Endothelial cell (in vitro differentiated cells): ENCODE results near the gene USP16. TPM values are rescaled to one million over a fixed set of nuclear protein-coding genes. Genes with fewer than 3 reads are reported as not detected.
"Not testable (repeated sequence)": the region's sequence is repeated elsewhere in the genome, so short reads cannot be mapped to it uniquely, and the experiment has no call there.

ENCODE experiments used
- DNase-seq: peaks from one replicate; pipeline ENCODE4 v3.0.0; 2021; ENCODE audit warnings: low spot score
- H3K27ac Mint-ChIP-seq: one replicate; pipeline ENCODE4 v1.8.0; 2021; ENCODE audit warnings: mixed read lengths, inconsistent platforms; ENCODE audit not compliant: unreplicated experiment
- H3K27me3 Mint-ChIP-seq: one replicate; pipeline ENCODE4 v1.8.0; 2021; ENCODE audit warnings: mild to moderate bottlenecking, moderate library complexity, mixed read lengths, inconsistent platforms; ENCODE audit not compliant: unreplicated experiment
- H3K36me3 Mint-ChIP-seq: one replicate; pipeline ENCODE4 v1.8.0; 2021; ENCODE audit warnings: mild to moderate bottlenecking, low read depth, mixed read lengths, inconsistent platforms; ENCODE audit not compliant: unreplicated experiment
- H3K4me1 Mint-ChIP-seq: one replicate; pipeline ENCODE4 v1.8.0; 2021; ENCODE audit warnings: mild to moderate bottlenecking, mixed read lengths, inconsistent platforms; ENCODE audit not compliant: unreplicated experiment
- H3K4me3 Mint-ChIP-seq: one replicate; pipeline ENCODE4 v1.8.0; 2021; ENCODE audit warnings: mild to moderate bottlenecking, mixed read lengths, inconsistent platforms; ENCODE audit not compliant: unreplicated experiment
- H3K9me3 Mint-ChIP-seq: one replicate; pipeline ENCODE4 v1.8.0; 2021; ENCODE audit warnings: mixed read lengths, inconsistent platforms; ENCODE audit not compliant: unreplicated experiment
- total RNA-seq: library from RNA; stranded (reverse); fragmentation: NEBNext Ultra II Directional; extraction: Animal tissue kit (Norgen Biotek cat#: 25700); gene quantifications from one replicate; pipeline ENCODE4 v1.2.1, GENCODE V29; 2021; ENCODE audit not compliant: unreplicated experiment
- TF ChIP-seq, protein P1 (sequence below): fragments of 200-600 bp; sonication (generic); IDR thresholded peaks from one replicate; pipeline ENCODE4 v1.5.0; 2021; ENCODE audit warnings: antibody characterized with exemption; ENCODE audit not compliant: unreplicated experiment

USP16 gene
- total RNA-seq, 1 donor from 2014 or later, result 15.4 TPM

DNA sequence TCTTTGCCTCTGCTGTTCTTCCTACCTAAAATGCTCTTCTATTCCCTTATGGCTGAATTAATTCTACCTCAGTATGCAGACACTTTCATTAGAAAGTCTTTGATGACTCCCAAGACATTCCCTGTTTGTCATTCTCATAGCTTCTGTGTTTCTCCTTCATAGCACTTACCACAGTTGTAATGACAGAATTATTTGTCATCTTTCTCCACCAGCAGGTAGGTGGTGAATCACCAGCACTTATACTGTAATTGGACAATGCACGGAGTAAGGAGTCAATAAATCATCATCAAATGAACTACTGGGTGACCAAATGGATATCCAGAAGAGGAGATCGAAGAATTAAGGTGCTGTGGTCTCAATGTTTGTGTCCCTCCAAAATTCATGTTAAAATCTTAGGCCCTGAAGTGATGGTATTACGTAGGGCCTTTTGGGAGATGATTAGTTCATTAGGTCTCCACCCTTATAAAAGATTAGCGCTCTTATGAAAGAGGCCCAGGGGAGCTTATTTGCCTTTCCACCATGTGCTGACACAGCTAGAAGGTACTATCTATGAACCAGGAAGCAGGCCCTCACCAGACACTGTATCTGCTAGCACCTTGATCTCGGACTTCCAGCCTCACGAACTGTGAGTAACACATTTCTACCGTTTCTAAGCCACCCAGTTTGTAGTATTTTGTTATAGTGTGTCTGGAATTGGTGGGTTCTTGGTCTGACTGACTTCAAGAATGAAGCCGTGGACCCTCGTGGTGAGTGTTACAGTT, 51.4 kb downstream of the USP16 start:
- no peak for DNase-seq
- Mint-ChIP-seq H3K27me3 (peaks cover 4% of the 10 kb centered on the region), H3K4me3 (no peak overlapping the region), H3K4me1 (peaks cover 33% of the 10 kb centered on the region), H3K36me3 (peaks cover 3% of the 10 kb centered on the region), H3K9me3 (no peaks in the 10 kb centered on the region), H3K27ac (peak overlapping the region; percentile 20)
- TF ChIP-seq, protein P1, sequence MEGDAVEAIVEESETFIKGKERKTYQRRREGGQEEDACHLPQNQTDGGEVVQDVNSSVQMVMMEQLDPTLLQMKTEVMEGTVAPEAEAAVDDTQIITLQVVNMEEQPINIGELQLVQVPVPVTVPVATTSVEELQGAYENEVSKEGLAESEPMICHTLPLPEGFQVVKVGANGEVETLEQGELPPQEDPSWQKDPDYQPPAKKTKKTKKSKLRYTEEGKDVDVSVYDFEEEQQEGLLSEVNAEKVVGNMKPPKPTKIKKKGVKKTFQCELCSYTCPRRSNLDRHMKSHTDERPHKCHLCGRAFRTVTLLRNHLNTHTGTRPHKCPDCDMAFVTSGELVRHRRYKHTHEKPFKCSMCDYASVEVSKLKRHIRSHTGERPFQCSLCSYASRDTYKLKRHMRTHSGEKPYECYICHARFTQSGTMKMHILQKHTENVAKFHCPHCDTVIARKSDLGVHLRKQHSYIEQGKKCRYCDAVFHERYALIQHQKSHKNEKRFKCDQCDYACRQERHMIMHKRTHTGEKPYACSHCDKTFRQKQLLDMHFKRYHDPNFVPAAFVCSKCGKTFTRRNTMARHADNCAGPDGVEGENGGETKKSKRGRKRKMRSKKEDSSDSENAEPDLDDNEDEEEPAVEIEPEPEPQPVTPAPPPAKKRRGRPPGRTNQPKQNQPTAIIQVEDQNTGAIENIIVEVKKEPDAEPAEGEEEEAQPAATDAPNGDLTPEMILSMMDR, result no peak

DNA sequence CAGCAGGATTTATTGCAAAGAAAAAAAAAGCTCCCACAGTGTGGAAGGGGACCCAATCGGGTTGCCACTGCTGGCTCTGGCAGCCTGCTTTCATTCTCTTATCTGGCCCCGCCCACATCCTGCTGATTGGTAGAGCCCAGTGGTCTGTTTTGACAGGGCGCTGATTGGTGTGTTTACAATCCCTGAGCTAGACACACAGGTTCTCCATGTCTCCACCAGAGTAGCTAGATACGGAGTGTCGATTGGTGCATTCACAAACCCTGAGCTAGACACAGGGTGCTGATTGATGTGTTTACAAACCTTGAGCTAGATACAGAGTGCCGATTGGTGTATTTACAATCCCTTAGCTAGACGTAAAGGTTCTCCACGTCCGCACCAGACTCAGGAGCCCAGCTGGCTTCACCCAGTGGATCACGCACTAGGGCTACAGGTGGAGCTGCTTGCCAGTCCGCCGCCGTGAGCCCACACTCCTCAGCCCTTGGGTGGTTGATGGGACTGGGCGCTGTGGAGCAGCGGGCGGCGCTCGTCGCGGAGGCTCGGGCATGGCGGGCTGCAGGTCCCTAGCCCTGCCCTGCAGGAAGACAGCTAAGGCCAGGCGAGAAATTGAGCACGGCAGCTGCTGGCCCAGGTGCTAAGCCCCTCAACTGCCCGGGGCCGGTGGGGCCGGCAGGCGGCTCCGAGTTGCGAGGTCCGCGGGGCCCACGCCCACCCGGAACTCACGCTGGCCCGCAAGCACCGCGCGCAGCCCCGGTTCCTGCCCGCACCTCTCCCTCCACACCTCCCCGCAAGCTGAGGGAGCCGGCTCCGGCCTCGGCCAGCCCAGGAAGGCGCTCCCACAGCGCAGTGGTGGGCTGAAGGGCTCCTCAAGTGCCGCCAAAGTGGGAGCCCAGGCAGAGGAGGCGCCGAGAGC, 52.5 kb downstream of the USP16 start:
- H3K36me3 Mint-ChIP-seq, H3K27me3 Mint-ChIP-seq, H3K27ac Mint-ChIP-seq, DNase-seq, H3K4me3 Mint-ChIP-seq, H3K9me3 Mint-ChIP-seq: not testable (repeated sequence)
- peaks cover 27% of the 10 kb centered on the region for H3K4me1 Mint-ChIP-seq

DNA sequence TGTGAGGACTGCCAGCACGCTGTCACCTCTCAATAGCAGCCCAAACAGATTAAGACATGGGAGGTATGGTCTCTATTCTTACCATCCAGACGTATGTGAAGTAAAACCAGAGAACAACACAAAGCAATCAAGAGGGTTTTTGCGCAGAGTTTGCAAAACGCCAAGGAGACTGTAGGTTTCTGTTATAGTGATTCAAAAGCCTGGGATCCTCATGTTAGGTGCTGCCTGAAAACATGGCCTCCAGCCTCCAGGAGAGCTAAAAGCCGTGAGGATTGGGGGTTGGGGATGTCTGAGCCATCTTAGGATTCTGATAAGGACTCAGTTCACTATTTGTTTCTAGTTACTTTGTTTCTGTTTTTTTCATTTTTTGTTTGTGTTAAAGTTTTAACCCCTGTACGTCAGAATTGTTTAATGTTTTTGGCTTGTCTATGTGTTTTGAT, 53.2 kb downstream of the USP16 start:
- peaks cover 4% of the 10 kb centered on the region for H3K27me3 Mint-ChIP-seq
- H3K9me3 Mint-ChIP-seq, result no peaks in the 10 kb centered on the region
- DNase-seq, result no peak
- peaks cover 3% of the 10 kb centered on the region for H3K36me3 Mint-ChIP-seq
- TF ChIP-seq, protein P1, result no peak
- H3K4me3 Mint-ChIP-seq, result peak overlapping the region; percentile 19
- H3K4me1 Mint-ChIP-seq, result peaks cover 22% of the 10 kb centered on the region
- no peak overlapping the region for H3K27ac Mint-ChIP-seq

DNA sequence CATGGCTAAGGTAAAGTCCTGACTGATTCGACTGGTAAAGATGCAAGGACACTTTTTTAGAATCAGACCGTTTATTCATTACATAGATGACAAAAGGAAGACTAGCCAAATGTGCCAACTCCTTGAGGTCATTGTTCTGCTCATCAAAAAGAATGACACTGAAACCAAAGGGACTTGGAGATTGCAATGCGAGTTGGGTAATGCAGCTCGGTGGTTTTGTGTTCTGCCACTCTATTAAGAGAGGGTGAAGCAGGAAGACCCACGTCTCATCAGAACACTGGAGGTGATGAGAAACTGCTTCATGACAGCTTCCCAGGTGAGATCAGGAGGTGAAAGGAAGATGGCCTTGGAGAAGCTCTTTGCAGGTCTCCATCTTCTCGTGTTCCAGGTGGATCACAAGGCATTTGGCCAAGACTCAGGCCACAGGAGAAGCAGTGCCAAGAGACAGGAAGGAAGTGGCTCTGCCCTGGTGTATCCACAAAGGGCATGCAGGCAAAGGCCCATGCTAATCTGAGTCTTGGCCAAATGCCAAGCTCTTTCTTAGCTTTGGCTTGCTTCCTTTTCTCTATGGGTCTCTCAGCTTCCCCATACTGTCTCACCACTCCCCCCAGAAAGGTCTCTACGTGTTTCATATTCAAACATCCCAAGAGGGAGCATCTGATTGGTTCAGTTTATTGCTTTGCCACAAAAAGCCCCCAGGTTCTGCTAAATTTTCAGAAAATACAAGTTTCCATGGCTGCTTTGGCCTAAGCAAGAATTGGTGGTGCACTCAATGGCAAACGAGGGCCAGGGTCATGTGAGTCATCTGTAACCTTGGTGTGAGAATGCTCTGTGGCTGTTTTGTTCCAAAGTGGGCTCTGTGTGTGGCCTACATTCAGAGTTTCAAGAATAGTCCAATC, 54.6 kb downstream of the USP16 start:
- peaks cover 10% of the 10 kb centered on the region for H3K4me1 Mint-ChIP-seq
- TF ChIP-seq, protein P1, result no peak
- H3K27ac Mint-ChIP-seq, result no peak overlapping the region
- no peaks in the 10 kb centered on the region for H3K27me3 Mint-ChIP-seq
- H3K9me3 Mint-ChIP-seq, result no peaks in the 10 kb centered on the region
- no peak for DNase-seq
- no peak overlapping the region for H3K4me3 Mint-ChIP-seq
- peaks cover 3% of the 10 kb centered on the region for H3K36me3 Mint-ChIP-seq

DNA sequence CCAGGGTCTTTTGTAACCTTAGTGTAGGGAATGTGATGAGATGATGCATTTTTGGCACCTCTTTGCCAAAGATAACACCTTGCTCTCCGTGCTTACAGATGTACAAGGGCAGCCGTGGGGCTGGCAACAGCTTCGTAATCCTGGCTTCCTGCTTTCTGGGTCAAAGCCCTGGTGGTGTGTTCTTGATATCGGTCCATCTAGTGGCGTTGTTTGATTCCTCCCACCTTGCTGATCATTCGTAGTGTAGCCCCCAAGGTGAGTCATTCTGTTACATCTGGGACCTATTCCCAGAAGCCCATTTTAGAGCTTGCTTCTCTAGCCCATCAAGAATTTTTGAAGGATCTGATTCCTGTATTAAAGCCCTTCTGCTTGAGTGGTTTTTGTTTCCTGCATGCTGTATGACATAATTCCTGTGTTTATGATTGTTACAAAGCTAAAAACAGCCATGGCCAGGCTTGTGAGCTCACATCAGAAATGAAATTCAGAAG, 56.0 kb downstream of the USP16 start:
- Mint-ChIP-seq H3K9me3 (no peaks in the 10 kb centered on the region), H3K36me3 (no peaks in the 10 kb centered on the region), H3K4me1 (peaks cover 7% of the 10 kb centered on the region), H3K4me3 (no peak overlapping the region), H3K27ac (no peak overlapping the region), H3K27me3 (no peaks in the 10 kb centered on the region)
- DNase-seq, result no peak
- TF ChIP-seq, protein P1, result no peak
